HCT116 (cell line): ENCODE data around the gene POFUT2.

Source experiments
- ATF3 ChIP-seq: IDR thresholded peaks from 2 replicates; pipeline ENCODE4 v1.6.1; 2012
- CBX3 ChIP-seq: IDR thresholded peaks from 2 replicates; pipeline ENCODE4 v1.6.1; 2012; ENCODE audit warnings: low read depth
- CEBPB ChIP-seq: IDR thresholded peaks from 2 replicates; pipeline ENCODE4 v1.6.1; 2012; ENCODE audit warnings: low read depth
- CTCF ChIP-seq, 3 experiments: fragments of 200-600 bp in 1 of 3; sonication (generic) in 1 of 3; IDR thresholded peaks in 2 of 3; conservative IDR thresholded peaks in 1 of 3; 2 replicates each; pipeline ENCODE4 v1.5.1; 2012 to 2017; ENCODE audit warnings: low read depth in 2 of 3, low read length in 2 of 3, antibody characterized with exemption in 1 of 3, borderline replicate concordance in 1 of 3, control low read depth in 1 of 3, mild to moderate bottlenecking in 1 of 3, mixed read lengths in 1 of 3, mixed run types in 1 of 3, moderate library complexity in 1 of 3; ENCODE audit not compliant: insufficient read depth in 1 of 3
- EZH2phosphoT487 ChIP-seq: fragments of 200-600 bp; IDR thresholded peaks from 2 replicates; pipeline ENCODE4 v1.6.1; 2018; ENCODE audit warnings: antibody characterized with exemption, borderline replicate concordance
- JUND ChIP-seq: IDR thresholded peaks from 2 replicates; pipeline ENCODE4 v1.6.1; 2012
- MAX ChIP-seq: IDR thresholded peaks from 2 replicates; pipeline ENCODE4 v1.6.1; 2012
- POLR2A ChIP-seq: IDR thresholded peaks from 2 replicates; pipeline ENCODE4 v1.7.0; 2011; ENCODE audit warnings: borderline replicate concordance; ENCODE audit not compliant: insufficient read depth, insufficient read length; ENCODE audit errors: extremely low read depth
- POLR2AphosphoS5 ChIP-seq: IDR thresholded peaks from 2 replicates; pipeline ENCODE4 v1.6.1; 2011; ENCODE audit warnings: mild to moderate bottlenecking, low read depth, low read length, moderate library complexity
- REST ChIP-seq: IDR thresholded peaks from 2 replicates; pipeline ENCODE4 v1.6.1; 2012; ENCODE audit warnings: low read depth
- TCF7L2 ChIP-seq: IDR thresholded peaks from 2 replicates; pipeline ENCODE4 v1.7.0; 2011; ENCODE audit warnings: borderline replicate concordance, inconsistent platforms; ENCODE audit not compliant: insufficient read depth, insufficient read length; ENCODE audit errors: extremely low read depth
- YY1 ChIP-seq: IDR thresholded peaks from 2 replicates; pipeline ENCODE4 v1.6.1; 2011; ENCODE audit warnings: low read length, low read depth, moderate library complexity, mild to moderate bottlenecking; ENCODE audit not compliant: insufficient replicate concordance; ENCODE audit errors: extremely low read depth
- ZFX ChIP-seq: fragments of 450-650 bp; IDR thresholded peaks from 2 replicates; pipeline ENCODE4 v1.6.1; 2017

- TF ChIP-seq POLR2AphosphoS5 (no peak), CTCF (IDR thresholded peaks at IDR 0.05 in 2 of 3, conservative IDR thresholded peaks at IDR 0.05 in 1 of 3; ENCODE audit: borderline replicate concordance in 1 of 3, insufficient read depth in 1 of 3, low read depth in 2 of 3, low read length in 2 of 3) (no peak), POLR2A (no peak), YY1 (no peak), ZFX (no peak), CBX3 (no peak), EZH2phosphoT487 (no peak), REST (no peak), CEBPB (no peak), JUND (no peak), TCF7L2 (no peak), ATF3 (no peak), MAX (no peak)
Measured at GRCh38 chr21:45264146-45264911, 23.4 kb downstream of the POFUT2 start.
